ENCODE data around the gene LRIG1.

Gene LRIG1

GRCh38 chr3:66497288-66497984, 3.4 kb downstream of the LRIG1 start (continued):
- TF ChIP-seq ZNF362 (tag by site-specific recombination; IDR thresholded peaks at IDR 0.05) (peak; percentile 82), TCF7L2 (IDR thresholded peaks at IDR 0.05; ENCODE audit: borderline replicate concordance, low read depth, low read length) (peak; percentile 49; the same call in 1 of the 2 replicates), ZNF843 (tag by site-specific recombination; IDR thresholded peaks at IDR 0.05) (peak; percentile 66)
- TF ChIP-seq, protein P1, sequence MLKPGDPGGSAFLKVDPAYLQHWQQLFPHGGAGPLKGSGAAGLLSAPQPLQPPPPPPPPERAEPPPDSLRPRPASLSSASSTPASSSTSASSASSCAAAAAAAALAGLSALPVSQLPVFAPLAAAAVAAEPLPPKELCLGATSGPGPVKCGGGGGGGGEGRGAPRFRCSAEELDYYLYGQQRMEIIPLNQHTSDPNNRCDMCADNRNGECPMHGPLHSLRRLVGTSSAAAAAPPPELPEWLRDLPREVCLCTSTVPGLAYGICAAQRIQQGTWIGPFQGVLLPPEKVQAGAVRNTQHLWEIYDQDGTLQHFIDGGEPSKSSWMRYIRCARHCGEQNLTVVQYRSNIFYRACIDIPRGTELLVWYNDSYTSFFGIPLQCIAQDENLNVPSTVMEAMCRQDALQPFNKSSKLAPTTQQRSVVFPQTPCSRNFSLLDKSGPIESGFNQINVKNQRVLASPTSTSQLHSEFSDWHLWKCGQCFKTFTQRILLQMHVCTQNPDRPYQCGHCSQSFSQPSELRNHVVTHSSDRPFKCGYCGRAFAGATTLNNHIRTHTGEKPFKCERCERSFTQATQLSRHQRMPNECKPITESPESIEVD (tag by site-specific recombination; IDR thresholded peaks at IDR 0.05), result peak; percentile 69

GRCh38 chr3:66496746-66497145, 4.1 kb downstream of the LRIG1 start:
- H3K4me3 ChIP-seq (ENCODE audit: low read depth, low read length), result no peak overlapping the region
- no peaks in the 10 kb centered on the region for H3K9me3 ChIP-seq (ENCODE audit: control insufficient read depth, insufficient read depth, low read depth, low read length)
- H3K36me3 ChIP-seq (ENCODE audit: control insufficient read depth in 2 of 2, insufficient read depth in 1 of 2, low read length in 2 of 2), result no peaks in the 10 kb centered on the region
- peaks cover 34% of the 10 kb centered on the region for H3K4me1 ChIP-seq (ENCODE audit: control insufficient read depth, insufficient read depth, low read length)
- POLR2A ChIA-PET, result no interaction called here
- H3K27ac ChIP-seq (ENCODE audit: extremely low read depth, low read depth, low read length), result no peak overlapping the region
- TF ChIP-seq ZNF121 (tag by site-specific recombination; IDR thresholded peaks at IDR 0.05) (no peak), HOXD13 (CRISPR knock-in tag; IDR thresholded peaks at IDR 0.05; ENCODE audit: borderline replicate concordance) (no peak), ZNF629 (tag by site-specific recombination; IDR thresholded peaks at IDR 0.05) (no peak), ZNF341 (tag by site-specific recombination; IDR thresholded peaks at IDR 0.05; ENCODE audit: low read depth) (no peak), CTCF (tag by site-specific recombination; IDR thresholded peaks at IDR 0.05) (no peak), ZNF350 (tag by site-specific recombination; IDR thresholded peaks at IDR 0.05) (no peak), ZNF473 (tag by site-specific recombination; IDR thresholded peaks at IDR 0.05) (no peak), MZF1 (tag by site-specific recombination; IDR thresholded peaks at IDR 0.05; ENCODE audit: borderline replicate concordance) (no peak), GLIS2 (tag by site-specific recombination; IDR thresholded peaks at IDR 0.05) (no peak), SETDB1 (IDR thresholded peaks at IDR 0.05; ENCODE audit: insufficient read length, low read length) (no peak)
- TF ChIP-seq, protein P2, sequence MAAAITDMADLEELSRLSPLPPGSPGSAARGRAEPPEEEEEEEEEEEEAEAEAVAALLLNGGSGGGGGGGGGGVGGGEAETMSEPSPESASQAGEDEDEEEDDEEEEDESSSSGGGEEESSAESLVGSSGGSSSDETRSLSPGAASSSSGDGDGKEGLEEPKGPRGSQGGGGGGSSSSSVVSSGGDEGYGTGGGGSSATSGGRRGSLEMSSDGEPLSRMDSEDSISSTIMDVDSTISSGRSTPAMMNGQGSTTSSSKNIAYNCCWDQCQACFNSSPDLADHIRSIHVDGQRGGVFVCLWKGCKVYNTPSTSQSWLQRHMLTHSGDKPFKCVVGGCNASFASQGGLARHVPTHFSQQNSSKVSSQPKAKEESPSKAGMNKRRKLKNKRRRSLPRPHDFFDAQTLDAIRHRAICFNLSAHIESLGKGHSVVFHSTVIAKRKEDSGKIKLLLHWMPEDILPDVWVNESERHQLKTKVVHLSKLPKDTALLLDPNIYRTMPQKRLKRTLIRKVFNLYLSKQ (tag by site-specific recombination; IDR thresholded peaks at IDR 0.05; ENCODE audit: borderline replicate concordance), result no peak
- CTCF ChIA-PET, result interaction anchor here (0.6 to 1.2 kb wide), 2 partner anchors 88 to 271 kb away, joined by 3 to 4 read pairs; no protein-coding TSS in a partner anchor

- H3K27ac ChIP-seq (ENCODE audit: extremely low read depth, low read depth, low read length), result no peak overlapping the region
- no peaks in the 10 kb centered on the region for H3K9me3 ChIP-seq (ENCODE audit: control insufficient read depth, insufficient read depth, low read depth, low read length)
- TF ChIP-seq SCRT1 (tag by site-specific recombination; IDR thresholded peaks at IDR 0.05; ENCODE audit: borderline replicate concordance) (0 out of 2 replicates have a peak, but pooled peaks have one; percentile 31), ZNF645 (tag by site-specific recombination; IDR thresholded peaks at IDR 0.05) (no peak), KLF10 (tag by site-specific recombination; IDR thresholded peaks at IDR 0.05) (no peak), SCRT2 (tag by site-specific recombination; IDR thresholded peaks at IDR 0.05) (peak; percentile 70)
- H3K4me1 ChIP-seq (ENCODE audit: control insufficient read depth, insufficient read depth, low read length), result peaks cover 34% of the 10 kb centered on the region
- no peaks in the 10 kb centered on the region for H3K36me3 ChIP-seq (ENCODE audit: control insufficient read depth in 2 of 2, insufficient read depth in 1 of 2, low read length in 2 of 2)
- CTCF ChIA-PET, result interaction anchor here (1.2 kb wide), 1 partner anchor 88 kb away, joined by 4 read pairs; no protein-coding TSS in a partner anchor
- H3K4me3 ChIP-seq (ENCODE audit: low read depth, low read length), result no peak overlapping the region
- POLR2A ChIA-PET, result no interaction called here
Observed at GRCh38 chr3:66496301-66496700, 4.5 kb downstream of the LRIG1 start.
